HepG2 (cell line): ENCODE results near the gene G6PC3. TPM values are rescaled to one million over a fixed set of nuclear protein-coding genes. Genes with fewer than 3 reads are reported as not detected.

Experiments used
- BCLAF1 ChIP-seq: fragments of 450-650 bp; IDR thresholded peaks from 2 replicates; pipeline ENCODE4 v1.6.1; 2017; ENCODE audit warnings: mild to moderate bottlenecking
- CEBPB ChIP-seq: IDR thresholded peaks from 2 replicates; pipeline ENCODE4 v1.6.1; 2011; ENCODE audit warnings: low read depth, low read length, improper control_type of control experiment, borderline replicate concordance
- ETS1 ChIP-seq: sonication (generic); formaldehyde crosslinking; IDR thresholded peaks from 2 replicates; pipeline ENCODE4 v1.4.0; 2020; ENCODE audit warnings: missing genetic modification reagents
- KAT8 ChIP-seq: IDR thresholded peaks from 2 replicates; pipeline ENCODE4 v1.6.1; 2016; ENCODE audit warnings: missing genetic modification reagents, missing compliant biosample characterization
- POLR2A ChIP-seq, 2 experiments: IDR thresholded peaks; 2 replicates each; pipeline ENCODE4 v1.6.1; 2011; ENCODE audit warnings: low read depth in 2 of 2, low read length in 2 of 2, mild to moderate bottlenecking in 1 of 2, moderate library complexity in 1 of 2; ENCODE audit not compliant: insufficient read depth in 1 of 2
- TEAD3 ChIP-seq: optimal IDR thresholded peaks from 2 replicates; pipeline ENCODE3; 2016; ENCODE audit warnings: borderline replicate concordance
- ZFP36L1 ChIP-seq: sonication (generic); formaldehyde crosslinking; IDR thresholded peaks from 2 replicates; pipeline ENCODE4 v1.8.0; 2022; ENCODE audit warnings: mild to moderate bottlenecking, missing genetic modification reagents, moderate library complexity
- ZFYVE20 ChIP-seq: sonication (generic); formaldehyde crosslinking; IDR thresholded peaks from 2 replicates; pipeline ENCODE4 v1.8.0; 2023; ENCODE audit warnings: low read depth, mild to moderate bottlenecking, moderate library complexity, missing genetic modification reagents, borderline replicate concordance
- ZNF318 ChIP-seq: sonication (generic); formaldehyde crosslinking; IDR thresholded peaks from 2 replicates; pipeline ENCODE4 v1.4.0; 2020; ENCODE audit warnings: mild to moderate bottlenecking, missing genetic modification reagents
- ZNF432 ChIP-seq: sonication (generic); formaldehyde crosslinking; IDR thresholded peaks from 2 replicates; pipeline ENCODE4 v1.5.0; 2020; ENCODE audit warnings: missing genetic modification reagents, mild to moderate bottlenecking, borderline replicate concordance
- ZNF513 ChIP-seq: sonication (generic); formaldehyde crosslinking; conservative IDR thresholded peaks from 2 replicates; pipeline ENCODE4 v1.5.0; 2020; ENCODE audit warnings: missing genetic modification reagents
- ZNF580 ChIP-seq: IDR thresholded peaks from 2 replicates; pipeline ENCODE4 v1.6.1; 2016; ENCODE audit warnings: low read depth, borderline replicate concordance
- ZNF616 ChIP-seq: sonication (generic); formaldehyde crosslinking; IDR thresholded peaks from 2 replicates; pipeline ENCODE4 v1.5.0; 2020; ENCODE audit warnings: low read depth, mild to moderate bottlenecking, missing genetic modification reagents
- ZNF746 ChIP-seq: sonication (generic); formaldehyde crosslinking; IDR thresholded peaks from 2 replicates; pipeline ENCODE4 v1.8.0; 2022; ENCODE audit warnings: mild to moderate bottlenecking, missing genetic modification reagents
- ZSCAN12 ChIP-seq: sonication (generic); formaldehyde crosslinking; IDR thresholded peaks from 2 replicates; pipeline ENCODE4 v1.9.0; 2021; ENCODE audit warnings: mild to moderate bottlenecking, missing genetic modification reagents
- polyA plus RNA-seq, 8 experiments: library from polyadenylated mRNA; depleted of rRNA in 3 of 8; stranded (reverse) in 7 of 8; unstranded in 1 of 8; fragments of >200 nt; fragmentation: Illumina TruSeq in 4 of 8; extraction: Trizol in 4 of 8; gene quantifications; 2 replicates each; pipeline versions ENCODE4 v1.2.1 to v1.2.3, GENCODE V29; 2011 to 2016; ENCODE audit warnings: low read depth in 4 of 8, missing spikeins in 1 of 8, mixed read lengths in 1 of 8; ENCODE audit not compliant: insufficient read depth in 1 of 8
- total RNA-seq, 5 experiments: library from RNA; depleted of rRNA; stranded (reverse); fragments of >200 nt; fragmentation: Illumina TruSeq; extraction: Trizol; gene quantifications; 2 replicates each; pipeline ENCODE4 v1.2.3, GENCODE V29; 2016; ENCODE audit warnings: low read depth in 1 of 5

Gene G6PC3
- total and polyA plus RNA-seq, 2 of the 13 experiments (the other 11 are each of a cell fraction or from before 2014, with no cell fraction given), result 38.5 to 75.8 TPM

GRCh38 chr17:44070455-44071197, at the start of gene G6PC3 (continued):
- TF ChIP-seq TEAD3 (CRISPR knock-in tag) (peak; percentile 71), CEBPB (0 out of 2 replicates have a peak, but pooled peaks have one; percentile 7), ZNF746 (CRISPR knock-in tag) (peak; percentile 91), ZFYVE20 (CRISPR knock-in tag) (no peak), ZNF432 (CRISPR knock-in tag) (no peak), ZFP36L1 (CRISPR knock-in tag) (peak; percentile 98), ZNF513 (CRISPR knock-in tag) (no peak), KAT8 (peak; percentile 99), ZSCAN12 (CRISPR knock-in tag) (peak; percentile 94; the same call in 1 of the 2 replicates), ZNF318 (CRISPR knock-in tag) (peak; percentile 83; the same call in 1 of the 2 replicates), ZNF616 (peak; percentile 46; the same call in 1 of the 2 replicates), ZNF580 (CRISPR knock-in tag) (peak; percentile 98), POLR2A (IDR thresholded peaks at IDR 0.05; ENCODE audit: insufficient read depth in 1 of 2, low read depth in 2 of 2, low read length in 2 of 2) (peak; percentile 96 to 98), ETS1 (CRISPR knock-in tag) (no peak), BCLAF1 (no peak)
